SU-DHL-6 (cell line): Measurements from ENCODE around the gene EPC2.

Source experiments
- H2AFZ ChIP-seq: fragments of 200-600 bp; sonication (generic); 2 replicates; pipeline ENCODE4 v1.6.1; 2014; ENCODE audit warnings: low read depth, mild to moderate bottlenecking, moderate library complexity, mixed read lengths, antibody characterized with exemption, low read length; ENCODE audit not compliant: severe bottlenecking
- H3F3A ChIP-seq: fragments of 200-600 bp; shearing (Covaris generic); 2 replicates; pipeline ENCODE4 v1.6.0; 2016; ENCODE audit warnings: antibody characterized with exemption, mild to moderate bottlenecking; ENCODE audit not compliant: insufficient read depth
- H3K27ac ChIP-seq: fragments of 200-600 bp; sonication (generic); 2 replicates; pipeline ENCODE4 v1.5.1; 2016; ENCODE audit warnings: low read depth, mild to moderate bottlenecking, low read length, moderate library complexity, mixed read lengths
- H3K27me3 ChIP-seq: fragments of 200-600 bp; sonication (generic), shearing (Covaris generic); 2 replicates; pipeline ENCODE4 v1.6.0; 2014; ENCODE audit warnings: mild to moderate bottlenecking, low read length
- H3K36me3 ChIP-seq: fragments of 200-600 bp; sonication (generic); 2 replicates; pipeline ENCODE4 v1.6.1; 2014; ENCODE audit warnings: mild to moderate bottlenecking, low read length, mixed read lengths
- H3K4me2 ChIP-seq: fragments of 300-600, 200-600 bp; shearing (Covaris generic), sonication (generic); 2 replicates; pipeline ENCODE4 v1.6.0; 2014; ENCODE audit warnings: low read length, low read depth, mild to moderate bottlenecking; ENCODE audit not compliant: poor library complexity, severe bottlenecking
- H3K4me3 ChIP-seq: fragments of 200-600 bp; sonication (generic); 2 replicates; pipeline ENCODE4 v1.5.1; 2014; ENCODE audit warnings: antibody characterized with exemption, low read length, mild to moderate bottlenecking, mixed read lengths; ENCODE audit not compliant: insufficient read depth, poor library complexity, severe bottlenecking
- H3K79me2 ChIP-seq: fragments of 200-600 bp; sonication (generic); 2 replicates; pipeline ENCODE4 v1.6.1; 2014; ENCODE audit warnings: mild to moderate bottlenecking, low read length, moderate library complexity; ENCODE audit not compliant: insufficient read depth
- H3K9ac ChIP-seq: fragments of 200-600 bp; sonication (generic); 2 replicates; pipeline ENCODE4 v1.7.0; 2014; ENCODE audit warnings: mild to moderate bottlenecking, low read length
- H3K9me2 ChIP-seq: fragments of 200-600 bp; sonication (generic); replicated peaks from 2 replicates; pipeline ENCODE4 v1.6.1; 2014; ENCODE audit warnings: low read length; ENCODE audit not compliant: insufficient read depth
- H3K9me3 ChIP-seq: fragments of 200-600 bp; sonication (generic); 2 replicates; pipeline ENCODE4 v1.6.1; 2014; ENCODE audit warnings: low read length, mixed read lengths; ENCODE audit not compliant: insufficient read depth
- H4K20me1 ChIP-seq: fragments of 200-600 bp; sonication (generic); 2 replicates; pipeline ENCODE4 v1.6.1; 2014; ENCODE audit warnings: low read depth, mild to moderate bottlenecking, antibody characterized with exemption, low read length, moderate library complexity, mixed read lengths
- CTCF ChIP-seq: fragments of 200-600 bp; sonication (generic); IDR thresholded peaks from one replicate; pipeline ENCODE4 v1.5.1; 2017; ENCODE audit warnings: antibody characterized with exemption, mild to moderate bottlenecking, low read length, moderate library complexity; ENCODE audit not compliant: insufficient read depth, poor library complexity, severe bottlenecking
- EZH2phosphoT487 ChIP-seq: fragments of 200-600 bp; sonication (generic), shearing (Covaris generic); conservative IDR thresholded peaks from 2 replicates; pipeline ENCODE4 v1.6.1; 2018; ENCODE audit warnings: mild to moderate bottlenecking, antibody characterized with exemption, low read length, moderate library complexity, mixed read lengths

The EPC2 gene

GRCh38 chr2:148617219-148617618 lies 27.3 kb upstream of the EPC2 start:
- no peak for TF ChIP-seq CTCF
- TF ChIP-seq EZH2phosphoT487: no peak
- H3K9me2 ChIP-seq: no peaks in the 10 kb centered on the region
- H3K36me3 ChIP-seq: no peaks in the 10 kb centered on the region
- H4K20me1 ChIP-seq: no peaks in the 10 kb centered on the region
- H3K9me3 ChIP-seq: no peaks in the 10 kb centered on the region
- H3K79me2 ChIP-seq: no peaks in the 10 kb centered on the region
- no peak overlapping the region for H3K9ac ChIP-seq
- no peaks in the 10 kb centered on the region for H3F3A ChIP-seq
- no peak overlapping the region for H3K27ac ChIP-seq
- no peak overlapping the region for H3K4me3 ChIP-seq
- no peak overlapping the region for H3K4me2 ChIP-seq
- no peaks in the 10 kb centered on the region for H3K27me3 ChIP-seq
- no peak overlapping the region for H2AFZ ChIP-seq

GRCh38 chr2:148619560-148620195 lies 24.9 kb upstream of the EPC2 start:
- Histone ChIP-seq H4K20me1 (no peaks in the 10 kb centered on the region), H3K27ac (no peak overlapping the region), H3K4me2 (no peak overlapping the region), H3K9me3 (no peaks in the 10 kb centered on the region), H3K9ac (no peak overlapping the region), H3K27me3 (no peaks in the 10 kb centered on the region), H3K9me2 (no peaks in the 10 kb centered on the region), H3K4me3 (no peak overlapping the region), H2AFZ (no peak overlapping the region), H3F3A (no peaks in the 10 kb centered on the region), H3K79me2 (no peaks in the 10 kb centered on the region), H3K36me3 (no peaks in the 10 kb centered on the region)
- TF ChIP-seq EZH2phosphoT487 (no peak), CTCF (no peak)

- Histone ChIP-seq H3K4me2 (no peak overlapping the region), H3K9me2 (no peaks in the 10 kb centered on the region), H4K20me1 (no peaks in the 10 kb centered on the region), H3K9me3 (no peaks in the 10 kb centered on the region), H3K4me3 (no peak overlapping the region), H3K36me3 (no peaks in the 10 kb centered on the region), H3K27me3 (no peaks in the 10 kb centered on the region), H2AFZ (no peak overlapping the region), H3K27ac (no peak overlapping the region), H3K79me2 (no peaks in the 10 kb centered on the region), H3F3A (no peaks in the 10 kb centered on the region), H3K9ac (no peak overlapping the region)
- TF ChIP-seq EZH2phosphoT487: no peak
- no peak for TF ChIP-seq CTCF
Observed at GRCh38 chr2:148622366-148622765, 22.2 kb upstream of the EPC2 start.
